GM12873 (cell line): ENCODE results near the gene RSU1.

Experiments
- CTCF ChIP-seq: IDR thresholded peaks from 2 replicates; pipeline ENCODE4 v1.5.1; 2012; ENCODE audit warnings: low read depth, mild to moderate bottlenecking, moderate library complexity, low read length, control low read depth; ENCODE audit not compliant: insufficient read depth; ENCODE audit errors: missing control alignments

RSU1 gene

GRCh38 chr10:16811765-16812164 is 5.5 kb downstream of the RSU1 start:
- no peak for TF ChIP-seq CTCF

- TF ChIP-seq CTCF = no peak
Observed at GRCh38 chr10:16811292-16811691, 5.9 kb downstream of the RSU1 start.

- peak; percentile 71 for TF ChIP-seq CTCF
Observed at GRCh38 chr10:16809074-16809718, 8.0 kb downstream of the RSU1 start.

GRCh38 chr10:16804123-16804522 is 13.1 kb downstream of the RSU1 start:
- TF ChIP-seq CTCF = no peak

DNA sequence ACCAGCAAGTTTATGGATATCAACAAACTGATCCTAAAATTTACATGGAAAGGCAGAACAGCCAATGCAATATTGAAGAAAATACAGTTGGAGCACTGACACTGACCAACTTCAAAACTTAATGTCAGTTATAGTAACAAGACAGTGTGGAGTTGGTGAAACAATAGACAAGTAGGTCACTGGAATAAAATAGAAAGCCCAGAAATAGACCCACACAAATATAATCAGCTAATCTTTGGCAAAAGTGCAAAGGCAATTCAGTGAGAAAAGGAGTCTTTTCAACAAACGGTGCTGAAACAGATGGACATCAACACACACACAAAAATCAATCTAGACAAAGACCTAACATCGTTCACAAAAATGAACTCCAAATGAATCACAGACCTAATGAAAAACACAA is 13.8 kb downstream of the RSU1 start:
- TF ChIP-seq CTCF = no peak

DNA sequence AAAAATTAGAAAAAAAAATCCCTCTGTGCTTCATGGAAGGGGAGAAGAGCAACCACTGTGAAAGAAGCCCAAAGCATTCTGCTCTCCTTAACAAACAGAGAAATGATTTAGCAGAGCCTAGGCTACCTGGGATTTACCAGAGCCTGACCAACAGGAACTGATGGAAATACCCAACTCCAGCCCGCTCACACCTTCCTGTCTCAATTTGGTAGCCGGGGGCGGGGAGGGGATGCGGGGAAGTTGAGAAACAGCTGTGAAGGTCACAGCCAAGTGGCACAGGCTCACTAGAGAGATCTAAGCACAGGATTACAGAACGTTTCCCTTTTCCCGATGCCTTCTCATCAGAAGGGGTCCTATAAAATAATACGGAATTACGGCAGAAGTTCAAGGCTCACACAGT is 17.6 kb downstream of the RSU1 start:
- no peak for TF ChIP-seq CTCF

DNA sequence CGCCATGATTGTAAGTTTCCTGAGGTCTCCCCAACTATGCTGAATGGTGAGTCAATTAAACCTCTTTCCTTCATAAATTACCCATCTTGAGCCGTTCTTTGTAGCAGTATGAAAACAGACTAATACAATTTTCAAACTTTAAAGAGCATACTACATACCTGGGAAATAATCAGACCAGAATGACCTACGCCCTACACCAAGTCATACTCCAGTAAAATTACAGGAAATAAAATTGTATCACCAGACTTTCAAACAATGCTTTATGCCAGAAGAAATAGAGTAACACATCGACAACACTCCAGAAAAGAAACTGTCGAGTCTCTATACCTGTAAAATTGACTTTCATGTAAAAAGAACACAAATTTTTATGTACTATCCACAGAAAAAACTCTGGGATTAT is 18.7 kb downstream of the RSU1 start:
- no peak for TF ChIP-seq CTCF
